ENCODE measurements around the gene GRK2. TPM values are rescaled to one million over a fixed set of nuclear protein-coding genes. Genes with fewer than 3 reads are reported as not detected.

GRK2 gene
- total RNA-seq (10 to 100 TPM; 32.1 to 48.2 (median 38.9) TPM), polyA plus RNA-seq (100 to 1,000 TPM in 1 of 3 donors, 10 to 100 TPM in 2; 88.3 to 152 (median 92.0) TPM)

- intact Hi-C loops (cut with DNase I) = loop anchor here (1.0 to 5.0 kb wide), 4 partner anchors 22 to 241 kb away; partner anchors contain the start of genes CDK2AP2 and PITPNM1
- Histone ChIP-seq H3K27ac (peak within 1 kb of the TSS; percentile 82 to 86 (median 84)), H3K36me3 (peaks cover 0 to 5% (median 0%) of the 10 kb centered on the region in 4 donors), H3K4me1 (peaks cover 0 to 71% (median 68%) of the 10 kb centered on the region in 4 donors), H3K27me3 (no peaks in the 10 kb centered on the region), H3K4me3 (peak within 1 kb of the TSS; percentile 87 to 99 (median 94)), H3K9me3 (no peaks in the 10 kb centered on the region)
- peak; percentile 76 for DNase-seq
- TF ChIP-seq POLR2A (IDR thresholded peaks at IDR 0.05) (no peak), EP300 (IDR thresholded peaks at IDR 0.05) (no peak), POLR2AphosphoS5 (IDR thresholded peaks at IDR 0.05) (no peak), CTCF (IDR thresholded peaks at IDR 0.05) (no peak)
- WGBS, 2 donors = 0 to 1% methylated on average over 103 of the region's 103 CpGs
These were observed at the start of gene GRK2 for GRCh38 chr11:67266449-67267187. TSS of gene GRK2 (plus strand) at chr11:67266473. CDS start at chr11:67266700, 227 bp downstream.

GRCh38 chr11:67227726-67228125 lies 38.5 kb upstream of the GRK2 start:
- intact Hi-C loops (cut with DNase I) = no loop called here
- H3K36me3 ChIP-seq = peaks cover 12 to 94% (median 43%) of the 10 kb centered on the region in 4 donors

GRCh38 chr11:67230406-67230805 lies 35.9 kb upstream of the GRK2 start:
- 88 to 90% methylated on average over 3 of the region's 3 CpGs for WGBS, 2 donors
- Histone ChIP-seq H3K36me3 (peaks cover 12 to 86% (median 33%) of the 10 kb centered on the region in 4 donors), H3K4me3 (no peak overlapping the region), H3K9me3 (no peaks in the 10 kb centered on the region), H3K4me1 (no peaks in the 10 kb centered on the region), H3K27me3 (no peaks in the 10 kb centered on the region), H3K27ac (no peak overlapping the region)
- TF ChIP-seq EP300 (IDR thresholded peaks at IDR 0.05) (no peak), CTCF (IDR thresholded peaks at IDR 0.05) (no peak), POLR2AphosphoS5 (IDR thresholded peaks at IDR 0.05) (no peak), POLR2A (IDR thresholded peaks at IDR 0.05) (no peak)
- intact Hi-C loops (cut with DNase I) = no loop called here
- no peak for DNase-seq

More at GRCh38 chr11:67227726-67228125, 38.5 kb upstream of the GRK2 start:
- no peaks in the 10 kb centered on the region for H3K4me1 ChIP-seq
- no peak overlapping the region for H3K4me3 ChIP-seq
- no peak for TF ChIP-seq EP300 (IDR thresholded peaks at IDR 0.05)
- TF ChIP-seq CTCF (IDR thresholded peaks at IDR 0.05) = no peak
- no peak for TF ChIP-seq POLR2AphosphoS5 (IDR thresholded peaks at IDR 0.05)
- TF ChIP-seq POLR2A (IDR thresholded peaks at IDR 0.05) = no peak
- DNase-seq = no peak
- no peaks in the 10 kb centered on the region for H3K9me3 ChIP-seq
- WGBS, 2 donors = 77 to 91% methylated on average over 8 of the region's 8 CpGs
- H3K27me3 ChIP-seq = no peaks in the 10 kb centered on the region
- no peak overlapping the region for H3K27ac ChIP-seq

GRCh38 chr11:67230886-67231285 lies 35.4 kb upstream of the GRK2 start:
- TF ChIP-seq EP300 (IDR thresholded peaks at IDR 0.05) = no peak
- TF ChIP-seq POLR2AphosphoS5 (IDR thresholded peaks at IDR 0.05) = no peak
- no peak for TF ChIP-seq POLR2A (IDR thresholded peaks at IDR 0.05)
- no peak for TF ChIP-seq CTCF (IDR thresholded peaks at IDR 0.05)
- no peaks in the 10 kb centered on the region for H3K27me3 ChIP-seq
- WGBS, 2 donors = 94 to 100% methylated on average over 1 of the region's 1 CpG
- H3K9me3 ChIP-seq = no peaks in the 10 kb centered on the region
- intact Hi-C loops (cut with DNase I) = no loop called here
- no peak for DNase-seq
- H3K36me3 ChIP-seq = peaks cover 12 to 82% (median 30%) of the 10 kb centered on the region in 4 donors
- no peak overlapping the region for H3K27ac ChIP-seq
- H3K4me1 ChIP-seq = no peaks in the 10 kb centered on the region
- H3K4me3 ChIP-seq = no peak overlapping the region
